ENCODE measurements around the gene TMEM98. TPM values are rescaled to one million over a fixed set of nuclear protein-coding genes. Genes with fewer than 3 reads are reported as not detected.

The TMEM98 gene
- 185 and 206 TPM in 2 replicates for total RNA-seq

GRCh38 chr17:32927724-32928585 is at the start of gene TMEM98:
TMEM98 (plus strand) TSS chr17:32928153; CDS start chr17:32931529, 3,376 bp downstream.

Other genes with a start within 250 kb of the TMEM98 start
- 7.4 and 36.9 TPM in 2 replicates for gene MYO1D, start 51.0 kb upstream of the TMEM98 start, total RNA-seq
- not detected in 2 replicates for gene SPACA3, start 63.7 kb downstream of the TMEM98 start, total RNA-seq

Data from myometrial cell (primary cell).